OCI-LY7 (cell line): ENCODE results near the gene CDON. TPM values are rescaled to one million over a fixed set of nuclear protein-coding genes. Genes with fewer than 3 reads are reported as not detected.
"Not testable (repeated sequence)": the region's sequence is repeated elsewhere in the genome, so short reads cannot be mapped to it uniquely, and the experiment has no call there.

ENCODE experiments used
- BruUV-seq: library from RNA; stranded (reverse); fragments of 400-500 nt; replicated peaks from 2 replicates; lab custom pipeline; 2021; lab: Mats Ljungman, UMichigan
- CTCF ChIA-PET: fragments of 300-600 bp; sonication (Branson Sonifier 250); formaldehyde crosslinking; loops from one replicate; lab custom pipeline; 2022; ENCODE audit warnings: antibody characterized with exemption; ENCODE audit not compliant: unreplicated experiment; lab: Charles Lee
- POLR2A ChIA-PET: fragments of 300-600 bp; sonication (Branson Sonifier 250); formaldehyde crosslinking; loops from one replicate; lab custom pipeline; 2022; ENCODE audit warnings: antibody characterized with exemption; lab: Charles Lee
- DNase-seq: peaks from one replicate; pipeline ENCODE4 v3.0.0-alpha.2; 2015; ENCODE audit warnings: low spot score
- H2AFZ ChIP-seq: fragments of 200-600 bp; sonication (generic), shearing (Covaris generic); 2 replicates; pipeline ENCODE4 v1.6.1; 2014; ENCODE audit warnings: mild to moderate bottlenecking, antibody characterized with exemption, low read length, moderate library complexity
- H3K27ac ChIP-seq: fragments of 200-600 bp; sonication (generic); 2 replicates; pipeline ENCODE4 v1.5.1; 2014; ENCODE audit warnings: mixed run types, low read depth, mild to moderate bottlenecking, moderate library complexity, low read length, inconsistent platforms; ENCODE audit not compliant: poor library complexity, severe bottlenecking
- H3K36me3 ChIP-seq: fragments of 200-600 bp; sonication (generic); 2 replicates; pipeline ENCODE4 v1.6.1; 2014; ENCODE audit warnings: mild to moderate bottlenecking, antibody characterized with exemption, low read length, moderate library complexity, mixed read lengths; ENCODE audit not compliant: insufficient read depth
- H3K4me1 ChIP-seq: fragments of 200-600 bp; sonication (generic); 2 replicates; pipeline ENCODE4 v1.5.1; 2014; ENCODE audit warnings: mild to moderate bottlenecking, low read length; ENCODE audit not compliant: insufficient read depth, poor library complexity, severe bottlenecking
- H3K4me2 ChIP-seq: fragments of 200-600 bp; sonication (generic); 2 replicates; pipeline ENCODE4 v1.6.1; 2014; ENCODE audit warnings: mild to moderate bottlenecking, low read length
- H3K4me3 ChIP-seq: fragments of 200-600 bp; sonication (generic); 2 replicates; pipeline ENCODE4 v1.5.1; 2014; ENCODE audit warnings: mild to moderate bottlenecking, low read depth, low read length; ENCODE audit not compliant: poor library complexity, severe bottlenecking
- H3K79me2 ChIP-seq: fragments of 200-600 bp; sonication (generic); 2 replicates; pipeline ENCODE4 v1.6.1; 2016; ENCODE audit warnings: low read depth, mild to moderate bottlenecking, low read length, moderate library complexity, mixed read lengths; ENCODE audit not compliant: insufficient read depth
- H3K9me2 ChIP-seq: fragments of 200-600 bp; sonication (generic); 2 replicates; pipeline ENCODE4 v1.6.1; 2016; ENCODE audit warnings: mild to moderate bottlenecking, low read length, mixed read lengths; ENCODE audit not compliant: insufficient read depth
- H3K9me3 ChIP-seq: fragments of 200-600 bp; sonication (generic); 2 replicates; pipeline ENCODE4 v1.6.1; 2014; ENCODE audit warnings: mild to moderate bottlenecking, mixed run types, low read length, mixed read lengths
- H4K20me1 ChIP-seq: fragments of 200-600 bp; sonication (generic); 2 replicates; pipeline ENCODE4 v1.6.1; 2014; ENCODE audit warnings: mild to moderate bottlenecking, antibody characterized with exemption, low read length, moderate library complexity, mixed read lengths; ENCODE audit not compliant: insufficient read depth
- CTCF ChIP-seq: fragments of 200-600 bp; sonication (generic); conservative IDR thresholded peaks from 2 replicates; pipeline ENCODE4 v1.5.1; 2014; ENCODE audit warnings: mild to moderate bottlenecking, antibody characterized with exemption, low read length, moderate library complexity, mixed read lengths
- EZH2phosphoT487 ChIP-seq: fragments of 200-600 bp; sonication (generic); IDR thresholded peaks from 2 replicates; pipeline ENCODE4 v1.6.1; 2018; ENCODE audit warnings: low read depth, borderline replicate concordance, mild to moderate bottlenecking, mixed run types, antibody characterized with exemption, low read length, moderate library complexity, mixed read lengths
- intact Hi-C: fragments of 100-400 bp; cut with micrococcal nuclease; formaldehyde crosslinking; loops from one replicate; pipeline ENCODE4 v1.10.0; 2022; ENCODE audit not compliant: unreplicated experiment
- total RNA-seq, 2 experiments: library from RNA; depleted of rRNA in 1 of 2; stranded (reverse); fragments of >200 nt in 1 of 2; shearing (Covaris generic) in 1 of 2; gene quantifications; 2 replicates each; pipeline ENCODE4 v1.2.3, GENCODE V29; 2014 to 2022

The CDON gene
- total RNA-seq, 2 experiments from 2014 or later, result 1.5 to 2.5 TPM

GRCh38 chr11:125990244-125990643, 72.4 kb downstream of the CDON start:
- no peak overlapping the region for H3K27ac ChIP-seq
- no peaks in the 10 kb centered on the region for H3K79me2 ChIP-seq
- ChIA-PET POLR2A (no interaction called here), CTCF (no interaction called here)
- H3K9me2 ChIP-seq, result no peaks in the 10 kb centered on the region
- intact Hi-C loops, result no loop called here
- TF ChIP-seq CTCF, result no peak
- TF ChIP-seq EZH2phosphoT487, result no peak
- peaks cover 4% of the 10 kb centered on the region for H3K4me1 ChIP-seq
- H3K36me3 ChIP-seq, result no peaks in the 10 kb centered on the region
- H3K4me2 ChIP-seq, result no peak overlapping the region
- DNase-seq, result no peak
- no peaks in the 10 kb centered on the region for H3K9me3 ChIP-seq
- H2AFZ ChIP-seq, result no peak overlapping the region
- BruUV-seq, result no TSS peak
- no peak overlapping the region for H3K4me3 ChIP-seq
- no peaks in the 10 kb centered on the region for H4K20me1 ChIP-seq

GRCh38 chr11:125987066-125987641, 75.5 kb downstream of the CDON start:
- Histone ChIP-seq H3K27ac (no peak overlapping the region), H3K4me1 (no peaks in the 10 kb centered on the region), H4K20me1 (no peaks in the 10 kb centered on the region), H2AFZ (no peak overlapping the region), H3K36me3 (no peaks in the 10 kb centered on the region), H3K79me2 (no peaks in the 10 kb centered on the region), H3K9me3 (no peaks in the 10 kb centered on the region), H3K9me2 (no peaks in the 10 kb centered on the region), H3K4me3 (no peak overlapping the region), H3K4me2 (no peak overlapping the region)
- POLR2A ChIA-PET, result interaction anchor here (0.7 to 1.2 kb wide), 2 partner anchors 9 to 289 kb away, joined by 3 read pairs; no protein-coding TSS in a partner anchor
- TF ChIP-seq EZH2phosphoT487, result no peak
- no peak for TF ChIP-seq CTCF
- no peak for DNase-seq
- CTCF ChIA-PET, result no interaction called here
- intact Hi-C loops, result no loop called here
- BruUV-seq, result no TSS peak

- H2AFZ ChIP-seq, DNase-seq, H3K4me1 ChIP-seq, H3K4me2 ChIP-seq, BruUV-seq, H3K4me3 ChIP-seq, POLR2A ChIA-PET, H3K9me3 ChIP-seq, intact Hi-C loops, H3K27ac ChIP-seq, H3K36me3 ChIP-seq, H4K20me1 ChIP-seq, H3K79me2 ChIP-seq, H3K9me2 ChIP-seq, CTCF ChIA-PET: not testable (repeated sequence)
Observed at GRCh38 chr11:125985956-125986355, 76.7 kb downstream of the CDON start.
